Mononuclear cell (primary cell): ENCODE data around the gene EDIL3. TPM values are rescaled to one million over a fixed set of nuclear protein-coding genes. Genes with fewer than 3 reads are reported as not detected.

Experiments
- H3K27me3 ChIP-seq: 2 replicates; pipeline ENCODE4 v1.6.0; 2011; ENCODE audit warnings: low read length, control low read depth; ENCODE audit not compliant: insufficient read depth
- H3K4me1 ChIP-seq: 2 replicates; pipeline ENCODE4 v1.5.1; 2011; ENCODE audit warnings: mild to moderate bottlenecking, low read length, control low read depth; ENCODE audit not compliant: insufficient read depth
- H3K4me3 ChIP-seq: 2 replicates; pipeline ENCODE4 v1.5.1; 2011; ENCODE audit warnings: mild to moderate bottlenecking, low read length, moderate library complexity
- H3K9me3 ChIP-seq: 2 replicates; pipeline ENCODE4 v1.5.1; 2011; ENCODE audit warnings: low read depth, mild to moderate bottlenecking, control low read depth, low read length
- total RNA-seq: library from RNA; depleted of rRNA; stranded (reverse); fragments of >200 nt; gene quantifications from one replicate; pipeline ENCODE4 v1.2.3, GENCODE V29; 2012

The EDIL3 gene
- total RNA-seq, 1 donor: 0.10 TPM

- Histone ChIP-seq H3K4me3 (no peak overlapping the region), H3K9me3 (no peaks in the 10 kb centered on the region), H3K27me3 (no peaks in the 10 kb centered on the region), H3K4me1 (no peaks in the 10 kb centered on the region)
Observed at GRCh38 chr5:83947763-83948162, 436.9 kb downstream of the EDIL3 start.

- H3K4me1 ChIP-seq: no peaks in the 10 kb centered on the region
- H3K27me3 ChIP-seq: no peaks in the 10 kb centered on the region
- no peak overlapping the region for H3K4me3 ChIP-seq
- no peaks in the 10 kb centered on the region for H3K9me3 ChIP-seq
Observed at GRCh38 chr5:83946516-83946915, 438.2 kb downstream of the EDIL3 start.

- H3K9me3 ChIP-seq: no peaks in the 10 kb centered on the region
- no peaks in the 10 kb centered on the region for H3K27me3 ChIP-seq
- no peak overlapping the region for H3K4me3 ChIP-seq
Observed at GRCh38 chr5:83942155-83942554, 442.5 kb downstream of the EDIL3 start.

GRCh38 chr5:83937837-83938236 is 446.8 kb downstream of the EDIL3 start:
- no peak overlapping the region for H3K4me3 ChIP-seq
- no peaks in the 10 kb centered on the region for H3K4me1 ChIP-seq
- no peaks in the 10 kb centered on the region for H3K9me3 ChIP-seq
- no peaks in the 10 kb centered on the region for H3K27me3 ChIP-seq

More at GRCh38 chr5:83942155-83942554, 442.5 kb downstream of the EDIL3 start:
- no peaks in the 10 kb centered on the region for H3K4me1 ChIP-seq

GRCh38 chr5:83931969-83932368 is 452.7 kb downstream of the EDIL3 start:
- no peak overlapping the region for H3K4me3 ChIP-seq
- H3K9me3 ChIP-seq: no peaks in the 10 kb centered on the region
- H3K27me3 ChIP-seq: no peaks in the 10 kb centered on the region
- H3K4me1 ChIP-seq: no peaks in the 10 kb centered on the region

GRCh38 chr5:83927140-83927733 is 457.4 kb downstream of the EDIL3 start:
- Histone ChIP-seq H3K9me3 (no peaks in the 10 kb centered on the region), H3K4me1 (no peaks in the 10 kb centered on the region), H3K4me3 (no peak overlapping the region), H3K27me3 (no peaks in the 10 kb centered on the region)

GRCh38 chr5:83925955-83926337 is 458.7 kb downstream of the EDIL3 start:
- Histone ChIP-seq H3K27me3 (no peaks in the 10 kb centered on the region), H3K9me3 (no peaks in the 10 kb centered on the region), H3K4me3 (no peak overlapping the region), H3K4me1 (no peaks in the 10 kb centered on the region)

- Histone ChIP-seq H3K27me3 (no peaks in the 10 kb centered on the region), H3K9me3 (no peaks in the 10 kb centered on the region)
Observed at GRCh38 chr5:83925321-83925954, 459.2 kb downstream of the EDIL3 start.

GRCh38 chr5:83924891-83925290 is 459.8 kb downstream of the EDIL3 start:
- H3K4me1 ChIP-seq: no peaks in the 10 kb centered on the region
- H3K4me3 ChIP-seq: no peak overlapping the region
- no peaks in the 10 kb centered on the region for H3K9me3 ChIP-seq
- H3K27me3 ChIP-seq: no peaks in the 10 kb centered on the region

More at GRCh38 chr5:83925321-83925954, 459.2 kb downstream of the EDIL3 start:
- H3K4me3 ChIP-seq: no peak overlapping the region
- no peaks in the 10 kb centered on the region for H3K4me1 ChIP-seq

GRCh38 chr5:83924171-83924570 is 460.5 kb downstream of the EDIL3 start:
- Histone ChIP-seq H3K9me3 (no peaks in the 10 kb centered on the region), H3K4me3 (no peak overlapping the region), H3K27me3 (no peaks in the 10 kb centered on the region), H3K4me1 (no peaks in the 10 kb centered on the region)

- no peaks in the 10 kb centered on the region for H3K9me3 ChIP-seq
- H3K4me3 ChIP-seq: no peak overlapping the region
- no peaks in the 10 kb centered on the region for H3K4me1 ChIP-seq
- no peaks in the 10 kb centered on the region for H3K27me3 ChIP-seq
Observed at GRCh38 chr5:83922699-83923098, 462.0 kb downstream of the EDIL3 start.

GRCh38 chr5:83921666-83922193 is 462.9 kb downstream of the EDIL3 start:
- Histone ChIP-seq H3K4me1 (no peaks in the 10 kb centered on the region), H3K4me3 (no peak overlapping the region), H3K27me3 (no peaks in the 10 kb centered on the region), H3K9me3 (no peaks in the 10 kb centered on the region)

GRCh38 chr5:83919071-83920041 is 465.3 kb downstream of the EDIL3 start:
- no peaks in the 10 kb centered on the region for H3K9me3 ChIP-seq
- peaks cover 3% of the 10 kb centered on the region for H3K4me1 ChIP-seq
- H3K4me3 ChIP-seq: no peak overlapping the region
- H3K27me3 ChIP-seq: no peaks in the 10 kb centered on the region

- no peak overlapping the region for H3K4me3 ChIP-seq
- H3K9me3 ChIP-seq: no peaks in the 10 kb centered on the region
- peaks cover 6% of the 10 kb centered on the region for H3K4me1 ChIP-seq
- no peaks in the 10 kb centered on the region for H3K27me3 ChIP-seq
Observed at GRCh38 chr5:83917261-83917908, 467.3 kb downstream of the EDIL3 start.
